ENCODE results near the gene LMO1.

- TF ChIP-seq CTCF (IDR thresholded peaks at IDR 0.05) (no peak), POLR2A (IDR thresholded peaks at IDR 0.05; ENCODE audit: low read depth) (no peak), EP300 (IDR thresholded peaks at IDR 0.05) (no peak)
These were observed 41.7 kb downstream of the LMO1 start for GRCh38 chr11:8221917-8222495.

Measured in esophagus muscularis mucosa (tissue), 4 donors.